Astrocyte (in vitro differentiated cells and primary cell): ENCODE results near the gene TAAR1. TPM values are rescaled to one million over a fixed set of nuclear protein-coding genes. Genes with fewer than 3 reads are reported as not detected.

ENCODE experiments used
- DNase-seq: peaks from one replicate; pipeline ENCODE4 v3.0.0-alpha.2; 2010; ENCODE audit warnings: low read depth
- FAIRE-seq: peaks from 2 replicates; lab custom pipeline; 2011; peaks lifted over from hg19 to GRCh38; lab: Jason Lieb, UNC
- H2AFZ ChIP-seq: 2 replicates; pipeline ENCODE4 v1.6.0; 2012; ENCODE audit warnings: low read depth, low read length, inconsistent platforms
- H3K27ac ChIP-seq: 2 replicates; pipeline ENCODE4 v1.5.1; 2011; ENCODE audit warnings: low read depth, low read length, inconsistent platforms
- H3K27me3 ChIP-seq: 2 replicates; pipeline ENCODE4 v1.6.0; 2011; ENCODE audit warnings: low read length, inconsistent platforms; ENCODE audit not compliant: insufficient read depth
- H3K36me3 ChIP-seq: 2 replicates; pipeline ENCODE4 v1.5.1; 2011; ENCODE audit warnings: low read length, inconsistent platforms; ENCODE audit not compliant: insufficient read depth
- H3K4me1 ChIP-seq: 2 replicates; pipeline ENCODE4 v1.5.1; 2011; ENCODE audit warnings: low read length, inconsistent platforms; ENCODE audit not compliant: insufficient read depth
- H3K4me2 ChIP-seq: 2 replicates; pipeline ENCODE4 v1.6.0; 2012; ENCODE audit warnings: low read length, inconsistent platforms
- H3K4me3 ChIP-seq: 2 replicates; pipeline ENCODE4 v1.5.1; 2011; ENCODE audit warnings: low read depth, mild to moderate bottlenecking, low read length, inconsistent platforms; ENCODE audit not compliant: insufficient read depth
- H3K79me2 ChIP-seq: 2 replicates; pipeline ENCODE4 v1.6.0; 2012; ENCODE audit warnings: mild to moderate bottlenecking, low read length, inconsistent platforms; ENCODE audit not compliant: insufficient read depth
- H3K9ac ChIP-seq: 2 replicates; pipeline ENCODE4 v1.6.0; 2012; ENCODE audit warnings: mild to moderate bottlenecking, low read length, inconsistent platforms
- H3K9me3 ChIP-seq: 2 replicates; pipeline ENCODE4 v1.5.1; 2012; ENCODE audit warnings: low read depth, mild to moderate bottlenecking, low read length, inconsistent platforms; ENCODE audit not compliant: insufficient read depth
- H4K20me1 ChIP-seq: 2 replicates; pipeline ENCODE4 v1.6.0; 2012; ENCODE audit warnings: low read length, inconsistent platforms; ENCODE audit not compliant: insufficient read depth
- H3K27ac Mint-ChIP-seq: one replicate; pipeline ENCODE4 v1.8.0; 2021; ENCODE audit warnings: mild to moderate bottlenecking, mixed read lengths; ENCODE audit not compliant: unreplicated experiment
- H3K27me3 Mint-ChIP-seq: one replicate; pipeline ENCODE4 v1.8.0; 2021; ENCODE audit warnings: low read depth, mixed read lengths; ENCODE audit not compliant: unreplicated experiment
- H3K36me3 Mint-ChIP-seq: one replicate; pipeline ENCODE4 v1.8.0; 2021; ENCODE audit warnings: low read depth, mixed read lengths; ENCODE audit not compliant: unreplicated experiment
- H3K4me1 Mint-ChIP-seq: one replicate; pipeline ENCODE4 v1.8.0; 2021; ENCODE audit warnings: low read depth, mixed read lengths; ENCODE audit not compliant: unreplicated experiment
- H3K4me3 Mint-ChIP-seq: one replicate; pipeline ENCODE4 v1.8.0; 2021; ENCODE audit warnings: mild to moderate bottlenecking, moderate library complexity, mixed read lengths; ENCODE audit not compliant: unreplicated experiment
- H3K9me3 Mint-ChIP-seq: one replicate; pipeline ENCODE4 v1.8.0; 2021; ENCODE audit warnings: mild to moderate bottlenecking, mixed read lengths; ENCODE audit not compliant: unreplicated experiment
- CTCF ChIP-seq: IDR thresholded peaks from 2 replicates; pipeline ENCODE4 v1.5.1; 2011; ENCODE audit warnings: low read depth, mild to moderate bottlenecking, inconsistent platforms, low read length, moderate library complexity; ENCODE audit not compliant: insufficient read depth
- EZH2 ChIP-seq: IDR thresholded peaks from 2 replicates; pipeline ENCODE4 v1.6.1; 2012; ENCODE audit warnings: mild to moderate bottlenecking, low read length, inconsistent platforms; ENCODE audit not compliant: insufficient read depth
- total RNA-seq: library from RNA; stranded (reverse); gene quantifications from 2 replicates; pipeline ENCODE4 v1.2.1, GENCODE V29; 2021

TAAR1 gene
- total RNA-seq, 1 donor from 2014 or later = not detected

- FAIRE-seq (no peak), DNase-seq (no peak)
- Mint-ChIP-seq H3K4me3 (no peak overlapping the region), H3K9me3 (no peaks in the 10 kb centered on the region), H3K27me3 (peaks cover 4% of the 10 kb centered on the region), H3K27ac (no peak overlapping the region), H3K36me3 (no peaks in the 10 kb centered on the region), H3K4me1 (no peaks in the 10 kb centered on the region)
- Histone ChIP-seq H3K9me3 (no peaks in the 10 kb centered on the region), H3K27ac (no peak overlapping the region), H3K27me3 (no peaks in the 10 kb centered on the region), H3K4me3 (no peak overlapping the region), H3K36me3 (no peaks in the 10 kb centered on the region), H3K4me2 (no peak overlapping the region), H3K79me2 (no peaks in the 10 kb centered on the region), H3K4me1 (no peaks in the 10 kb centered on the region), H2AFZ (no peak overlapping the region), H4K20me1 (no peaks in the 10 kb centered on the region), H3K9ac (no peak overlapping the region)
- no peak for TF ChIP-seq CTCF
- no peak for TF ChIP-seq EZH2
Observed at GRCh38 chr6:132596201-132596600, 62.8 kb downstream of the TAAR1 start.

Other genes starting within 250 kb of the TAAR1 start
- gene STX7, start 146.1 kb downstream of the TAAR1 start, total RNA-seq = 60.6 and 62.1 TPM in 2 replicates
- gene TAAR9, start 120.9 kb downstream of the TAAR1 start, total RNA-seq = not detected in 2 replicates
- gene TAAR8, start 106.5 kb downstream of the TAAR1 start, total RNA-seq = not detected in 2 replicates
- not detected in 2 replicates for gene TAAR6, start 88.9 kb downstream of the TAAR1 start, total RNA-seq
- not detected in 2 replicates for gene TAAR5, start 69.4 kb downstream of the TAAR1 start, total RNA-seq
- gene TAAR2, start 34.9 kb downstream of the TAAR1 start, total RNA-seq = not detected in 2 replicates
- 0.07 TPM in 1 of 2 replicates, not detected in the other for gene VNN1, start 54.9 kb upstream of the TAAR1 start, total RNA-seq
- gene VNN2, start 98.7 kb upstream of the TAAR1 start, total RNA-seq = 0.18 TPM in 1 of 2 replicates, not detected in the other
- 8.2 and 10.6 TPM in 2 replicates for gene SLC18B1, start 139.5 kb upstream of the TAAR1 start, total RNA-seq
- 959 and 1,022 TPM in 2 replicates for gene RPS12, start 155.4 kb upstream of the TAAR1 start, total RNA-seq